ENCODE data around the gene CNTD1. TPM values are rescaled to one million over a fixed set of nuclear protein-coding genes. Genes with fewer than 3 reads are reported as not detected.

Gene CNTD1
- total and polyA plus RNA-seq, 7 experiments from 2014 or later, result 0.24 to 0.32 TPM; not detected in 5

DNA sequence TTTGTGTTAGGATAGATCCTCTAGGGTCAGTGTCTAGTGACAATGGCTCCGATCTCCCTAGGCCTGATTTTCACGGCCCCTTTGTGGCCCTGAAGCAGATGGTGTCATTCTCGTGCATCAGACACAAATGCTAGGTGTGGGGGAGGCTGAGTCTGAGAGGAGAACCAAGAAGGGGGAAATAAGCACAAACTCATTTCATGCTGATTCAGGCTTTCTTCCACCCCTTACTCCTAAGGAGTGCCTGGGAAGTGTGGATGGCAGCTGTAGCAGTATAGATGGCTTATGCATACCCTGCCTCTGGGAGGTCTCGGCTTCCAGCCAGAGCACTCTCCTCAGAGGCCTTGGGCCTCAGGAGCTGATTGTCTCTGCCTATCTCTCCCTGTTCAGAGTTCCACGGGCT is 20.1 kb upstream of the CNTD1 start:
- CTCF ChIA-PET, result no interaction called here
- peaks cover 22 to 39% (median 31%) of the 10 kb centered on the region in 7 donors for H3K4me1 Mint-ChIP-seq
- ATAC-seq, result no peak
- H3K4me3 ChIP-seq (ENCODE audit: low read length), result no peak overlapping the region
- no peaks in the 10 kb centered on the region for H3K9me3 ChIP-seq (ENCODE audit: control insufficient read depth in 2 of 3, low read length in 3 of 3)
- H3K27ac Mint-ChIP-seq, result no peak overlapping the region
- intact Hi-C loops (cut with micrococcal nuclease), result no loop called here
- peaks cover 0 to 3% (median 0%) of the 10 kb centered on the region in 11 donors for H3K9me3 Mint-ChIP-seq
- H3K4me1 ChIP-seq (ENCODE audit: control insufficient read depth in 2 of 2, insufficient read depth in 2 of 2, low read length in 2 of 2), result peaks cover 8% of the 10 kb centered on the region in 2 donors
- no peak overlapping the region for H3K4me3 Mint-ChIP-seq
- POLR2A ChIA-PET, result no interaction called here
- DNase-seq, result no peak
- H3K27me3 ChIP-seq (ENCODE audit: control insufficient read depth in 2 of 2, insufficient read depth in 2 of 2, low read length in 2 of 2), result peaks cover 0 to 20% of the 10 kb centered on the region in 2 donors
- peaks cover 0 to 46% (median 3%) of the 10 kb centered on the region in 3 experiments for H3K36me3 ChIP-seq (ENCODE audit: control insufficient read depth in 2 of 3, insufficient read depth in 3 of 3, low read length in 3 of 3)
- peaks cover 10 to 44% (median 21%) of the 10 kb centered on the region in 5 donors for H3K36me3 Mint-ChIP-seq
- no peak overlapping the region for H3K27ac ChIP-seq (ENCODE audit: low read depth, low read length)
- peaks cover 19 to 35% (median 23%) of the 10 kb centered on the region in 5 donors for H3K27me3 Mint-ChIP-seq

DNA sequence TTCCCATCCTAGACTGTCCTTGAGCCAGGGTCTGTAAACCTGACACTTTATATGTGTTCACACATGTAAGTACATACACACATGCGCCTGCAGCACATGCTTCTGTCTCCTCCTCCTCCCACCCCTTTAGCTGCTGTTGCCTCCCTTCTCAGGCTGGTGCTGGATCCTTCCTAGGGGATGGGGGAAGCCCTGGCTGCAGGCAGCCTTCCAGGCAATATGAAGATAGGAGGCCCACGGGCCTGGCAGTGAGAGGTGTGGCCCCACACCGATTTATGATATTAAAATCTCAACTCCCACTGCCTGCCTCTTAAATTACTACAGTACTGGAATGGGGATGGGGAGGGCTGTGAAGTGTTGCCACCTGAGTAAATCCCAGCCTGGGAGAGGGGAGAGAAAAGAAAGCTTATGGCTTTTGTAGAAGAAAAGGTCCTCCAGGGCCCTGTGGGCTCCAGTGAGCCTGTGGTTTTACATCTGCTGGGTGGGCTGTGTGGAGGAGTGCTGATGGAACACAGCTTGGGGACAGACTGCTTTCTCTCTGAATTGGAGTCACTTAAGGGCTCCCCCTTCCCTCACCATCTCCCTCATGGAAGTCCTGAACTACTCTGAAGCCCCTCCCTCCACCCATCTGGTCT is 19.2 kb upstream of the CNTD1 start:
- no peak for DNase-seq
- peak overlapping the region in 1 of 9 donors; percentile 18 for H3K27ac Mint-ChIP-seq
- ATAC-seq, result no peak
- peaks cover 10 to 44% (median 18%) of the 10 kb centered on the region in 5 donors for H3K36me3 Mint-ChIP-seq
- peaks cover 18 to 37% (median 26%) of the 10 kb centered on the region in 7 donors for H3K4me1 Mint-ChIP-seq
- Histone ChIP-seq H3K27ac (ENCODE audit: low read depth, low read length) (no peak overlapping the region), H3K4me3 (ENCODE audit: low read length) (no peak overlapping the region), H3K9me3 (ENCODE audit: control insufficient read depth in 2 of 3, low read length in 3 of 3) (no peaks in the 10 kb centered on the region), H3K4me1 (ENCODE audit: control insufficient read depth in 2 of 2, insufficient read depth in 2 of 2, low read length in 2 of 2) (peaks cover under 1 to 5% of the 10 kb centered on the region in 2 donors), H3K27me3 (ENCODE audit: control insufficient read depth in 2 of 2, insufficient read depth in 2 of 2, low read length in 2 of 2) (peaks cover 0 to 24% of the 10 kb centered on the region in 2 donors), H3K36me3 (ENCODE audit: control insufficient read depth in 2 of 3, insufficient read depth in 3 of 3, low read length in 3 of 3) (peaks cover 0 to 45% (median 3%) of the 10 kb centered on the region in 3 experiments)
- CTCF ChIA-PET, result no interaction called here
- H3K27me3 Mint-ChIP-seq, result peaks cover 28 to 43% (median 30%) of the 10 kb centered on the region in 5 donors
- peak overlapping the region in 4 of 10 donors; percentile 2 to 58 (median 41) for H3K4me3 Mint-ChIP-seq
- peaks cover 0 to 3% (median 0%) of the 10 kb centered on the region in 11 donors for H3K9me3 Mint-ChIP-seq
- intact Hi-C loops (cut with micrococcal nuclease), result no loop called here
- POLR2A ChIA-PET, result no interaction called here

DNA sequence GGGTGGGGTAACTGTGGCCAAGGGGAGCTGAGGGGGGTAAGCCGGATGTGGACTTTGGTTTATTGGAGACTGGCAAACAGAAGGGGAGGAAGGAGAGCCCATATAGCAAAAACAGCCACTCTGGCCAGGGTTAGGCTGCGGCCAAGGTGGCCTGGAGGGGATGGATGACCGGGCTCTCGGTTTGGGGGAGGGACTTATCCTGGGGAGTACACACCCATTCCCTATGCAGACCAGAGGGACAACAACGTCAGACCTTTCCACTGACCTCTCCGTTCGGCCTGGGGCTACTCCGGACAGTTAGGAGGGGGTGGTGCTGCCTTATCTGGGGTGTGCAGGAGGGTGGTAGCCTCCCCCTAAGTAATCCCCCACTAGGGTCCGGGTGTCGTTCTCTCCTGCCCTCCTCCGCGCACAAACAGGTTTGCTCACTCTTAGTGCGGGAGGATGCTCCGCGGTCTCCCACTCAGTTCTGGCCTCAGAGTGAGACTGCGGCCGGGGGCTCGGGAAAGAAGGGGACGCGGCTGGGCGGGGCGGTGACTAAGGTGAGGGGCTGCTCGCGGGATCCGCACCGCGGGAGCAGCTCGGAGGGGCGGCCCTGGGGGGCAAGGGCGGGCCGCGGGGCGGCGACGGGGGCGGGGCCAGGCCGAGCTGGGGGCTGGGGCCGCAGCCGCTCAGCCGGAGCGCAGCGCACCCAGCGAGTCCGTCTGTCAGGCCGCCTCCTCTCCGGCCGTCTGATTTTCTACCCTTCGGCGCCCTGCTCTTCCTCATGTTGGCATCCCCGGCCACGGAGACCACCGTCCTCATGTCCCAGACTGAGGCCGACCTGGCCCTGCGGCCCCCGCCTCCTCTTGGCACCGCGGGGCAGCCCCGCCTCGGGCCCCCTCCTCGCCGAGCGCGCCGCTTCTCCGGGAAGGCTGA is 18.5 kb upstream of the CNTD1 start, which contains the start of gene WNK4:
TSS of gene WNK4 (plus strand) at position 675 of the 915 bp plus-strand sequence. CDS start at position 764, 89 bp downstream.
- Histone ChIP-seq H3K36me3 (ENCODE audit: control insufficient read depth in 2 of 3, insufficient read depth in 3 of 3, low read length in 3 of 3) (peaks cover 0 to 42% (median 3%) of the 10 kb centered on the region in 3 experiments), H3K4me1 (ENCODE audit: control insufficient read depth in 2 of 2, insufficient read depth in 2 of 2, low read length in 2 of 2) (peaks cover 6 to 13% of the 10 kb centered on the region in 2 donors), H3K4me3 (ENCODE audit: low read length) (no peak within 1 kb of the TSS), H3K27ac (ENCODE audit: low read depth, low read length) (no peak within 1 kb of the TSS), H3K9me3 (ENCODE audit: control insufficient read depth in 2 of 3, low read length in 3 of 3) (no peaks in the 10 kb centered on the region), H3K27me3 (ENCODE audit: control insufficient read depth in 2 of 2, insufficient read depth in 2 of 2, low read length in 2 of 2) (peaks cover 0 to 28% of the 10 kb centered on the region in 2 donors)
- DNase-seq, result no peak
- H3K4me3 Mint-ChIP-seq, result peak within 1 kb of the TSS in 7 of 10 donors; percentile 21 to 58 (median 38)
- H3K36me3 Mint-ChIP-seq, result peaks cover 10 to 40% (median 17%) of the 10 kb centered on the region in 5 donors
- ChIA-PET CTCF (interaction anchor here (0.6 kb wide), 1 partner anchor 10 kb away, joined by 3 read pairs; no protein-coding TSS in a partner anchor), POLR2A (interaction anchor here (0.9 to 1.4 kb wide), 2 partner anchors 9 to 10 kb away, joined by 3 to 5 read pairs; no protein-coding TSS in a partner anchor)
- H3K9me3 Mint-ChIP-seq, result peaks cover 0 to 3% (median 0%) of the 10 kb centered on the region in 11 donors
- peaks cover 19 to 38% (median 30%) of the 10 kb centered on the region in 7 donors for H3K4me1 Mint-ChIP-seq
- peaks cover 35 to 51% (median 38%) of the 10 kb centered on the region in 5 donors for H3K27me3 Mint-ChIP-seq
- ATAC-seq, result no peak
- H3K27ac Mint-ChIP-seq, result peak within 1 kb of the TSS in 1 of 9 donors; percentile 18
- intact Hi-C loops (cut with micrococcal nuclease), result no loop called here

DNA sequence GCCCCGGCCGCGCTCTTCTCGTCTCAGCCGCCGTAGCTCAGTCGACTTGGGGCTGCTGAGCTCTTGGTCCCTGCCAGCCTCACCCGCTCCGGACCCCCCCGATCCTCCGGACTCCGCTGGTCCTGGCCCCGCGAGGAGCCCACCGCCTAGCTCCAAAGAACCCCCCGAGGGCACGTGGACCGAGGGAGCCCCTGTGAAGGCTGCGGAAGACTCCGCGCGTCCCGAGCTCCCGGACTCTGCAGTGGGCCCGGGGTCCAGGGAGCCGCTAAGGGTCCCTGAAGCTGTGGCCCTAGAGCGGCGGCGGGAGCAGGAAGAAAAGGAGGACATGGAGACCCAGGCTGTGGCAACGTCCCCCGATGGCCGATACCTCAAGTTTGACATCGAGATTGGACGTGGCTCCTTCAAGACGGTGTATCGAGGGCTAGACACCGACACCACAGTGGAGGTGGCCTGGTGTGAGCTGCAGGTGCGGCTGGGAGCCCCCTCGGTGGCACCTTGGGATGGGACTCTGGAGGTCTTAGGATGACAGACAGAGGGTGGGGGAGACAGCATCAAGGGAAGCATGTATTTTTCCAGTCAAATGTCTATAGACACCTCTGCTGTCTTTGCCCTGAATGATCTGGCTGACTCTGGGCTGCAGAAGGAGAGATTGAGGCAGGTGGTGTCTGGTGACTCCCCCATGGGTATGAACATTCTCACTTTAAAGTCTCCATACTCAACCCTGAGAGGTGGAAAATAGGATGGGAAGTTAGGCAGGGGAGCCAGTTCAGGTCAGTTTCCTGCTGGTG is 17.6 kb upstream of the CNTD1 start:
- peaks cover 10 to 33% (median 16%) of the 10 kb centered on the region in 5 donors for H3K36me3 Mint-ChIP-seq
- H3K4me1 Mint-ChIP-seq, result peaks cover 16 to 43% (median 31%) of the 10 kb centered on the region in 7 donors
- H3K27me3 ChIP-seq (ENCODE audit: control insufficient read depth in 2 of 2, insufficient read depth in 2 of 2, low read length in 2 of 2), result peaks cover 0 to 28% of the 10 kb centered on the region in 2 donors
- H3K27me3 Mint-ChIP-seq, result peaks cover 43 to 59% (median 46%) of the 10 kb centered on the region in 5 donors
- H3K9me3 ChIP-seq (ENCODE audit: control insufficient read depth in 2 of 3, low read length in 3 of 3), result no peaks in the 10 kb centered on the region
- intact Hi-C loops (cut with micrococcal nuclease), result no loop called here
- H3K27ac ChIP-seq (ENCODE audit: low read depth, low read length), result no peak overlapping the region
- H3K4me3 ChIP-seq (ENCODE audit: low read length), result no peak overlapping the region
- DNase-seq, result no peak
- no peak overlapping the region for H3K27ac Mint-ChIP-seq
- no peak for ATAC-seq
- POLR2A ChIA-PET, result interaction anchor here (0.9 to 1.4 kb wide), 2 partner anchors 9 to 10 kb away, joined by 3 to 5 read pairs; no protein-coding TSS in a partner anchor
- CTCF ChIA-PET, result interaction anchor here (0.6 kb wide), 1 partner anchor 11 kb away, joined by 3 read pairs; no protein-coding TSS in a partner anchor
- H3K4me3 Mint-ChIP-seq, result peak overlapping the region in 5 of 10 donors; percentile 21 to 52 (median 38)
- peaks cover 6 to 16% of the 10 kb centered on the region in 2 donors for H3K4me1 ChIP-seq (ENCODE audit: control insufficient read depth in 2 of 2, insufficient read depth in 2 of 2, low read length in 2 of 2)
- H3K9me3 Mint-ChIP-seq, result peaks cover 0 to 5% (median 0%) of the 10 kb centered on the region in 11 donors
- peaks cover 0 to 34% (median 3%) of the 10 kb centered on the region in 3 experiments for H3K36me3 ChIP-seq (ENCODE audit: control insufficient read depth in 2 of 3, insufficient read depth in 3 of 3, low read length in 3 of 3)

- ATAC-seq, result no peak
- DNase-seq, result no peak
- H3K4me3 ChIP-seq (ENCODE audit: low read length), result no peak overlapping the region
- Mint-ChIP-seq H3K27ac (no peak overlapping the region), H3K4me1 (peaks cover 16 to 43% (median 31%) of the 10 kb centered on the region in 7 donors), H3K27me3 (peaks cover 45 to 66% (median 53%) of the 10 kb centered on the region in 5 donors), H3K4me3 (peak overlapping the region in 3 of 10 donors; percentile 21 to 38 (median 25)), H3K9me3 (peaks cover 0 to 5% (median 0%) of the 10 kb centered on the region in 11 donors), H3K36me3 (peaks cover 10 to 27% (median 16%) of the 10 kb centered on the region in 5 donors)
- no peak overlapping the region for H3K27ac ChIP-seq (ENCODE audit: low read depth, low read length)
- ChIA-PET CTCF (no interaction called here), POLR2A (interaction anchor here (1.4 kb wide), 1 partner anchor 10 kb away, joined by 5 read pairs; no protein-coding TSS in a partner anchor)
- peaks cover 0 to 28% (median 3%) of the 10 kb centered on the region in 3 experiments for H3K36me3 ChIP-seq (ENCODE audit: control insufficient read depth in 2 of 3, insufficient read depth in 3 of 3, low read length in 3 of 3)
- H3K9me3 ChIP-seq (ENCODE audit: control insufficient read depth in 2 of 3, low read length in 3 of 3), result no peaks in the 10 kb centered on the region
- H3K27me3 ChIP-seq (ENCODE audit: control insufficient read depth in 2 of 2, insufficient read depth in 2 of 2, low read length in 2 of 2), result peaks cover 0 to 28% of the 10 kb centered on the region in 2 donors
- intact Hi-C loops (cut with micrococcal nuclease), result no loop called here
- peaks cover 6 to 16% of the 10 kb centered on the region in 2 donors for H3K4me1 ChIP-seq (ENCODE audit: control insufficient read depth in 2 of 2, insufficient read depth in 2 of 2, low read length in 2 of 2)
Observed at GRCh38 chr17:42781639-42782165, 17.0 kb upstream of the CNTD1 start.

Measured in naive thymus-derived CD4-positive, alpha-beta T cell (primary cell).